GM12878 (cell line): ENCODE data around the gene CCDC137. TPM values are rescaled to one million over a fixed set of nuclear protein-coding genes. Genes with fewer than 3 reads are reported as not detected.

Experiments used
- FOXK2 ChIP-seq: fragments of 450-650 bp; IDR thresholded peaks from 2 replicates; pipeline ENCODE4 v1.6.1; 2017; ENCODE audit warnings: mild to moderate bottlenecking, moderate library complexity
- LARP7 ChIP-seq: fragments of 450-650 bp; IDR thresholded peaks from 2 replicates; pipeline ENCODE4 v1.6.1; 2017; ENCODE audit warnings: mild to moderate bottlenecking
- MEF2A ChIP-seq: IDR thresholded peaks from 2 replicates; pipeline ENCODE4 v1.6.1; 2011; ENCODE audit warnings: low read depth, mild to moderate bottlenecking, low read length, moderate library complexity; ENCODE audit not compliant: insufficient read depth
- RELB ChIP-seq: fragments of 450-650 bp; IDR thresholded peaks from 2 replicates; pipeline ENCODE4 v1.6.1; 2017; ENCODE audit warnings: low read depth, mild to moderate bottlenecking, moderate library complexity
- RUNX3 ChIP-seq: IDR thresholded peaks from 2 replicates; pipeline ENCODE4 v1.6.1; 2012; ENCODE audit warnings: low read length, inconsistent platforms
- SIN3A ChIP-seq: IDR thresholded peaks from 2 replicates; pipeline ENCODE4 v1.6.1; 2012; ENCODE audit warnings: low read depth, low read length, improper control_type of control experiment
- TCF3 ChIP-seq: IDR thresholded peaks from 2 replicates; pipeline ENCODE4 v1.6.1; 2012; ENCODE audit warnings: low read depth, mild to moderate bottlenecking, low read length, borderline replicate concordance; ENCODE audit not compliant: insufficient read depth
- polyA plus RNA-seq, 11 experiments: library from polyadenylated mRNA; depleted of rRNA in 4 of 11; unstranded in 6 of 11; stranded (reverse) in 5 of 11; fragments of >200 nt; fragmentation: Nextera tagmentation in 4 of 11; fragmentation: Illumina TruSeq in 1 of 11; extraction: Ambion mirVana in 4 of 11; extraction: Trizol in 1 of 11; gene quantifications; 1 replicate in 1 of 11; 2 replicates in 10 of 11; pipeline versions ENCODE4 v1.2.1 to v1.2.3, GENCODE V29; 2011 to 2016; ENCODE audit warnings: inconsistent platforms in 2 of 11, missing spikeins in 2 of 11, low read depth in 1 of 11
- total RNA-seq, 4 experiments: library from RNA; depleted of rRNA in 3 of 4; stranded (reverse); fragments of >200 nt in 3 of 4; fragmentation: Illumina TruSeq in 1 of 4; extraction: Trizol in 1 of 4; gene quantifications; 2 replicates each; pipeline versions ENCODE4 v1.2.1 to v1.2.3, GENCODE V29; 2013 to 2021
- TF ChIP-seq, protein P1 (sequence below): fragments of 450-650 bp; IDR thresholded peaks from 2 replicates; pipeline ENCODE4 v1.6.1; 2018; ENCODE audit warnings: borderline replicate concordance, mild to moderate bottlenecking; ENCODE audit not compliant: partially characterized antibody
- TF ChIP-seq, protein P2 (sequence below): fragments of 450-650 bp; IDR thresholded peaks from 2 replicates; pipeline ENCODE4 v1.6.1; 2017; ENCODE audit warnings: mild to moderate bottlenecking, moderate library complexity

CCDC137 gene
- total and polyA plus RNA-seq, 10 of the 15 experiments (the other 5 are each of a cell fraction or from before 2014, with no cell fraction given), result 2.2 to 45.4 (median 22.1) TPM

- TF ChIP-seq, protein P1, sequence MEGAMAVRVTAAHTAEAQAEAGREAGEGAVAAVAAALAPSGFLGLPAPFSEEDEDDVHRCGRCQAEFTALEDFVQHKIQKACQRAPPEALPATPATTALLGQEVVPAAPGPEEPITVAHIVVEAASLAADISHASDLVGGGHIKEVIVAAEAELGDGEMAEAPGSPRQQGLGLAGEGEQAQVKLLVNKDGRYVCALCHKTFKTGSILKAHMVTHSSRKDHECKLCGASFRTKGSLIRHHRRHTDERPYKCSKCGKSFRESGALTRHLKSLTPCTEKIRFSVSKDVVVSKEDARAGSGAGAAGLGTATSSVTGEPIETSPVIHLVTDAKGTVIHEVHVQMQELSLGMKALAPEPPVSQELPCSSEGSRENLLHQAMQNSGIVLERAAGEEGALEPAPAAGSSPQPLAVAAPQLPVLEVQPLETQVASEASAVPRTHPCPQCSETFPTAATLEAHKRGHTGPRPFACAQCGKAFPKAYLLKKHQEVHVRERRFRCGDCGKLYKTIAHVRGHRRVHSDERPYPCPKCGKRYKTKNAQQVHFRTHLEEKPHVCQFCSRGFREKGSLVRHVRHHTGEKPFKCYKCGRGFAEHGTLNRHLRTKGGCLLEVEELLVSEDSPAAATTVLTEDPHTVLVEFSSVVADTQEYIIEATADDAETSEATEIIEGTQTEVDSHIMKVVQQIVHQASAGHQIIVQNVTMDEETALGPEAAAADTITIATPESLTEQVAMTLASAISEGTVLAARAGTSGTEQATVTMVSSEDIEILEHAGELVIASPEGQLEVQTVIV, result no peak
- TF ChIP-seq LARP7 (no peak), RUNX3 (no peak), TCF3 (no peak), RELB (no peak), MEF2A (no peak), SIN3A (no peak), FOXK2 (no peak)
- TF ChIP-seq, protein P2, sequence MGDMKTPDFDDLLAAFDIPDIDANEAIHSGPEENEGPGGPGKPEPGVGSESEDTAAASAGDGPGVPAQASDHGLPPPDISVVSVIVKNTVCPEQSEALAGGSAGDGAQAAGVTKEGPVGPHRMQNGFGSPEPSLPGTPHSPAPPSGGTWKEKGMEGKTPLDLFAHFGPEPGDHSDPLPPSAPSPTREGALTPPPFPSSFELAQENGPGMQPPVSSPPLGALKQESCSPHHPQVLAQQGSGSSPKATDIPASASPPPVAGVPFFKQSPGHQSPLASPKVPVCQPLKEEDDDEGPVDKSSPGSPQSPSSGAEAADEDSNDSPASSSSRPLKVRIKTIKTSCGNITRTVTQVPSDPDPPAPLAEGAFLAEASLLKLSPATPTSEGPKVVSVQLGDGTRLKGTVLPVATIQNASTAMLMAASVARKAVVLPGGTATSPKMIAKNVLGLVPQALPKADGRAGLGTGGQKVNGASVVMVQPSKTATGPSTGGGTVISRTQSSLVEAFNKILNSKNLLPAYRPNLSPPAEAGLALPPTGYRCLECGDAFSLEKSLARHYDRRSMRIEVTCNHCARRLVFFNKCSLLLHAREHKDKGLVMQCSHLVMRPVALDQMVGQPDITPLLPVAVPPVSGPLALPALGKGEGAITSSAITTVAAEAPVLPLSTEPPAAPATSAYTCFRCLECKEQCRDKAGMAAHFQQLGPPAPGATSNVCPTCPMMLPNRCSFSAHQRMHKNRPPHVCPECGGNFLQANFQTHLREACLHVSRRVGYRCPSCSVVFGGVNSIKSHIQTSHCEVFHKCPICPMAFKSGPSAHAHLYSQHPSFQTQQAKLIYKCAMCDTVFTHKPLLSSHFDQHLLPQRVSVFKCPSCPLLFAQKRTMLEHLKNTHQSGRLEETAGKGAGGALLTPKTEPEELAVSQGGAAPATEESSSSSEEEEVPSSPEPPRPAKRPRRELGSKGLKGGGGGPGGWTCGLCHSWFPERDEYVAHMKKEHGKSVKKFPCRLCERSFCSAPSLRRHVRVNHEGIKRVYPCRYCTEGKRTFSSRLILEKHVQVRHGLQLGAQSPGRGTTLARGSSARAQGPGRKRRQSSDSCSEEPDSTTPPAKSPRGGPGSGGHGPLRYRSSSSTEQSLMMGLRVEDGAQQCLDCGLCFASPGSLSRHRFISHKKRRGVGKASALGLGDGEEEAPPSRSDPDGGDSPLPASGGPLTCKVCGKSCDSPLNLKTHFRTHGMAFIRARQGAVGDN, result no peak
Measured at GRCh38 chr17:81638683-81639082, 27.9 kb upstream of the CCDC137 start (continued).
